K562 (cell line): ENCODE results near the gene FHIT. TPM values are rescaled to one million over a fixed set of nuclear protein-coding genes. Genes with fewer than 3 reads are reported as not detected.

ENCODE experiments used
- ATAC-seq: fragments of 200-7000 bp; cut with Tn5 transposase; 3 replicates; pipeline ENCODE4 v1.9.1; 2020; ENCODE audit warnings: moderate library complexity
- BruUV-seq: library from RNA; stranded (reverse); fragments of 400-500 nt; replicated peaks from 2 replicates; lab custom pipeline; 2021; lab: Mats Ljungman, UMichigan
- CTCF ChIA-PET: fragments of 300-600 bp; formaldehyde crosslinking; extraction: SDS; loops from one replicate; lab custom pipeline; 2021; ENCODE audit warnings: low intra/inter-chr PET ratio; lab: Yijun Ruan, JAX
- POLR2A ChIA-PET: fragments of 300-600, 350-650 bp; sonication (Branson Sonifier 250); formaldehyde crosslinking; extraction: SDS; loops from one replicate; lab custom pipeline; 2021; ENCODE audit warnings: antibody characterized with exemption, inconsistent platforms; lab: Yijun Ruan, JAX
- DNase-seq, 4 experiments: peaks; one replicate each; pipeline versions ENCODE4 v3.0.0 to v3.0.0-alpha.2; 2011 to 2018; ENCODE audit warnings: low spot score in 3 of 4, mixed read lengths in 3 of 4; ENCODE audit errors: extremely low read depth in 1 of 4
- FAIRE-seq: peaks from 2 replicates; lab custom pipeline; 2011; peaks lifted over from hg19 to GRCh38; lab: Jason Lieb, UNC
- H2AFZ ChIP-seq: 2 replicates; pipeline ENCODE4 v1.6.0; 2011; ENCODE audit warnings: low read depth, low read length, control low read depth, inconsistent platforms
- H3K27ac ChIP-seq: fragments of 200-600 bp; 3 replicates; pipeline ENCODE4 v1.8.0; 2011; ENCODE audit warnings: low read depth, mild to moderate bottlenecking, control low read depth, inconsistent platforms, low read length, moderate library complexity, mixed read lengths; ENCODE audit errors: extremely low read depth
- H3K27me3 ChIP-seq, 2 experiments: fragments of 300-600 bp in 1 of 2; 2 replicates in 1 of 2; 3 replicates in 1 of 2; pipeline versions ENCODE4 v1.6.0 to v1.8.0; 2011; ENCODE audit warnings: inconsistent platforms in 2 of 2, low read length in 2 of 2, mild to moderate bottlenecking in 1 of 2, mixed read lengths in 1 of 2, moderate library complexity in 1 of 2; ENCODE audit not compliant: control insufficient read depth in 2 of 2, insufficient read depth in 2 of 2
- H3K36me3 ChIP-seq: fragments of 300-600 bp; 3 replicates; pipeline ENCODE4 v1.8.0; 2011; ENCODE audit warnings: mild to moderate bottlenecking, low read length, inconsistent platforms; ENCODE audit not compliant: control insufficient read depth, insufficient read depth
- H3K4me1 ChIP-seq, 2 experiments: fragments of 200-600 bp in 1 of 2; replicated peaks in 1 of 2; 2 replicates in 1 of 2; 3 replicates in 1 of 2; pipeline versions ENCODE4 v1.5.1 to v1.8.0; 2011; ENCODE audit warnings: inconsistent platforms in 2 of 2, low read length in 2 of 2, mild to moderate bottlenecking in 1 of 2, mixed read lengths in 1 of 2, moderate library complexity in 1 of 2; ENCODE audit not compliant: control insufficient read depth in 2 of 2, insufficient read depth in 2 of 2
- H3K4me2 ChIP-seq: 2 replicates; pipeline ENCODE4 v1.6.1; 2011; ENCODE audit warnings: low read length, control low read depth, inconsistent platforms, mixed read lengths; ENCODE audit not compliant: insufficient read depth
- H3K4me3 ChIP-seq: fragments of 200-600 bp; sonication (generic), shearing (Covaris generic); 2 replicates; pipeline ENCODE4 v1.5.1; 2016; ENCODE audit warnings: control low read depth, inconsistent platforms
- H3K79me2 ChIP-seq: fragments of 200-600 bp; 3 replicates; pipeline ENCODE4 v1.8.0; 2011; ENCODE audit warnings: low read length, inconsistent platforms; ENCODE audit not compliant: control insufficient read depth, insufficient read depth
- H3K9ac ChIP-seq, 2 experiments: 2 replicates each; pipeline versions ENCODE4 v1.6.0 to v1.6.1; 2011; ENCODE audit warnings: low read depth in 2 of 2, low read length in 2 of 2, control low read depth in 1 of 2, inconsistent platforms in 1 of 2, mild to moderate bottlenecking in 1 of 2, mixed read lengths in 1 of 2; ENCODE audit not compliant: insufficient read depth in 1 of 2
- H3K9me1 ChIP-seq: one replicate; pipeline ENCODE4 v1.6.0; 2011; ENCODE audit warnings: inconsistent platforms, mild to moderate bottlenecking, low read length, moderate library complexity; ENCODE audit not compliant: control insufficient read depth, insufficient read depth
- H3K9me3 ChIP-seq: replicated peaks from 2 replicates; pipeline ENCODE4 v1.5.1; 2011; ENCODE audit warnings: low read depth, low read length, inconsistent platforms; ENCODE audit not compliant: control insufficient read depth, insufficient read depth
- H4K20me1 ChIP-seq: replicated peaks from 2 replicates; pipeline ENCODE4 v1.6.1; 2011; ENCODE audit warnings: low read length, inconsistent platforms, mixed read lengths; ENCODE audit not compliant: control insufficient read depth, insufficient read depth
- BRD9 ChIP-seq: fragments of 450-650 bp; IDR thresholded peaks from 2 replicates; pipeline ENCODE4 v1.6.1; 2018; ENCODE audit warnings: low read depth; ENCODE audit not compliant: partially characterized antibody
- CBFB ChIP-seq: sonication (generic); formaldehyde crosslinking; IDR thresholded peaks from 2 replicates; pipeline ENCODE4 v1.4.0; 2020; ENCODE audit warnings: mild to moderate bottlenecking, missing genetic modification reagents
- CREB3 ChIP-seq: fragments of 450-650 bp; conservative IDR thresholded peaks from 2 replicates; pipeline ENCODE4 v1.6.1; 2016; ENCODE audit warnings: missing genetic modification characterization, low read depth, mild to moderate bottlenecking, missing compliant biosample characterization, moderate library complexity
- E2F6 ChIP-seq, 2 experiments: IDR thresholded peaks; 2 replicates each; pipeline ENCODE4 v1.6.1; 2011; ENCODE audit warnings: borderline replicate concordance in 1 of 2, control low read depth in 1 of 2, low read depth in 1 of 2, low read length in 1 of 2, mild to moderate bottlenecking in 1 of 2, mixed read lengths in 1 of 2, moderate library complexity in 1 of 2; ENCODE audit not compliant: insufficient read depth in 1 of 2, insufficient read length in 1 of 2, poor library complexity in 1 of 2, severe bottlenecking in 1 of 2; ENCODE audit errors: extremely low read depth in 1 of 2
- HIVEP1 ChIP-seq: fragments of 250-450 bp; sonication (Bioruptor Pico); IDR thresholded peaks from 2 replicates; pipeline ENCODE4 v1.4.0; 2020; ENCODE audit warnings: mild to moderate bottlenecking
- ZBTB2 ChIP-seq: fragments of 450-650 bp; IDR thresholded peaks from 2 replicates; pipeline ENCODE4 v1.6.1; 2016; ENCODE audit warnings: antibody characterized with exemption
- ZC3H11A ChIP-seq: IDR thresholded peaks from 2 replicates; pipeline ENCODE4 v1.6.1; 2012; ENCODE audit warnings: low read depth, low read length, improper control_type of control experiment
- WGBS: fragments of 100-300 bp; shearing (Covaris generic); methylation state at CpG from one replicate; pipeline ENCODE4 v1.1.6; 2016; ENCODE audit warnings: low coverage, mixed read lengths; ENCODE audit not compliant: insufficient coverage; ENCODE audit errors: missing lambda C conversion rate; 5-methylcytosine and 5-hydroxymethylcytosine counted together
- in situ Hi-C: fragments of 300-500 bp; cut with MboI; formaldehyde crosslinking; loops from 4 replicates; pipeline ENCODE4 v1.15.0; 2018; ENCODE audit warnings: inconsistent platforms, mixed read lengths
- intact Hi-C: fragments of 100-400 bp; cut with micrococcal nuclease; formaldehyde crosslinking; loops from 2 replicates; pipeline ENCODE4 v1.14.2; 2022
- polyA plus RNA-seq, 8 experiments: library from polyadenylated mRNA; depleted of rRNA in 4 of 8; stranded (reverse) in 5 of 8; unstranded in 3 of 8; fragments of >200 nt; fragmentation: Nextera tagmentation in 2 of 8; fragmentation: Illumina TruSeq in 1 of 8; extraction: Ambion mirVana in 2 of 8; extraction: Trizol in 1 of 8; gene quantifications; 2 replicates each; pipeline versions ENCODE4 v1.2.1 to v1.2.3, GENCODE V29; 2011 to 2014; ENCODE audit warnings: inconsistent platforms in 1 of 8, missing spikeins in 1 of 8
- total RNA-seq, 7 experiments: library from RNA; depleted of rRNA in 6 of 7; stranded (reverse); fragments of >200 nt in 6 of 7; fragmentation: Illumina TruSeq in 2 of 7; extraction: Trizol in 2 of 7; gene quantifications; 2 replicates each; pipeline versions ENCODE4 v1.2.1 to v1.2.3, GENCODE V29; 2011 to 2021; ENCODE audit warnings: low replicate concordance in 1 of 7
- TF ChIP-seq, protein P1 (sequence below): fragments of 250-450 bp; sonication (Bioruptor Pico); IDR thresholded peaks from 2 replicates; pipeline ENCODE4 v1.4.0; 2020; ENCODE audit warnings: mild to moderate bottlenecking, moderate library complexity
- TF ChIP-seq, protein P2 (sequence below): fragments of 150-350 bp; IDR thresholded peaks from 2 replicates; pipeline ENCODE4 v1.6.1; 2014; ENCODE audit warnings: low read depth, mild to moderate bottlenecking, low read length, borderline replicate concordance

The FHIT gene
- total and polyA plus RNA-seq, 9 of the 15 experiments (the other 6 are each of a cell fraction or from before 2014, with no cell fraction given), result 1.7 to 9.1 (median 4.3) TPM

DNA sequence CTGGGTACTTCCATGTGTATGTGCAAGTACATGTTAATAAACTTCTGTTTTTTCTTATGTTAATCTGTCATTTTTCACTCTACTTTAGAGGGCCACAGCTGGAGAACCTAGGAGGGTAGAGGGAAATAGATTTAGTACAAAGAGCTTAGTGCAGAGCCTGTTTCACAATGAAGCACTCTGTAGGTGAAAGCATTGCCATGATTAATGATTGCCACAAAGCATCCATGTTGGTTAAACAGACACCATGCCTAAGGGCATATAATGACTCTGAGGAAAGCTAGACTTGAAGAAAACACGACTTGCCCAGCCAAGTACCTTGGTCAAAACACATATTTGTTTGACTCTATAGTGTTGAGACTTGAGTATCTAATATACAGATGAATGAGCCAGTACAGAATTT is 338.4 kb downstream of the FHIT start:
- FAIRE-seq, result no peak
- in situ Hi-C loops (no loop called here), intact Hi-C loops (no loop called here)
- Histone ChIP-seq H3K4me2 (no peak overlapping the region), H4K20me1 (no peaks in the 10 kb centered on the region), H3K9me1 (no peaks in the 10 kb centered on the region), H3K9me3 (no peaks in the 10 kb centered on the region), H3K4me3 (no peak overlapping the region), H3K4me1 (no peaks in the 10 kb centered on the region), H2AFZ (no peak overlapping the region), H3K9ac (no peak overlapping the region), H3K79me2 (no peaks in the 10 kb centered on the region), H3K27me3 (no peaks in the 10 kb centered on the region), H3K36me3 (no peaks in the 10 kb centered on the region), H3K27ac (no peak overlapping the region)
- no peak for DNase-seq
- ChIA-PET CTCF (no interaction called here), POLR2A (no interaction called here)
- no TSS peak for BruUV-seq
- TF ChIP-seq BRD9 (no peak), HIVEP1 (CRISPR knock-in tag) (no peak), CBFB (CRISPR knock-in tag) (no peak), CREB3 (no peak), ZBTB2 (no peak), E2F6 (IDR thresholded peaks at IDR 0.05; ENCODE audit: borderline replicate concordance in 1 of 2, extremely low read depth in 1 of 2, insufficient read depth in 1 of 2, insufficient read length in 1 of 2, low read depth in 1 of 2, low read length in 1 of 2, poor library complexity in 1 of 2, severe bottlenecking in 1 of 2) (no peak), ZC3H11A (no peak)
- TF ChIP-seq, protein P1, sequence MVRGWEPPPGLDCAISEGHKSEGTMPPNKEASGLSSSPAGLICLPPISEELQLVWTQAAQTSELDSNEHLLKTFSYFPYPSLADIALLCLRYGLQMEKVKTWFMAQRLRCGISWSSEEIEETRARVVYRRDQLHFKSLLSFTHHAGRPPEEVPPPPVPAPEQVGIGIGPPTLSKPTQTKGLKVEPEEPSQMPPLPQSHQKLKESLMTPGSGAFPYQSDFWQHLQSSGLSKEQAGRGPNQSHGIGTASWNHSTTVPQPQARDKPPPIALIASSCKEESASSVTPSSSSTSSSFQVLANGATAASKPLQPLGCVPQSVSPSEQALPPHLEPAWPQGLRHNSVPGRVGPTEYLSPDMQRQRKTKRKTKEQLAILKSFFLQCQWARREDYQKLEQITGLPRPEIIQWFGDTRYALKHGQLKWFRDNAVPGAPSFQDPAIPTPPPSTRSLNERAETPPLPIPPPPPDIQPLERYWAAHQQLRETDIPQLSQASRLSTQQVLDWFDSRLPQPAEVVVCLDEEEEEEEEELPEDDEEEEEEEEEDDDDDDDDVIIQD, result no peak
- TF ChIP-seq, protein P2, sequence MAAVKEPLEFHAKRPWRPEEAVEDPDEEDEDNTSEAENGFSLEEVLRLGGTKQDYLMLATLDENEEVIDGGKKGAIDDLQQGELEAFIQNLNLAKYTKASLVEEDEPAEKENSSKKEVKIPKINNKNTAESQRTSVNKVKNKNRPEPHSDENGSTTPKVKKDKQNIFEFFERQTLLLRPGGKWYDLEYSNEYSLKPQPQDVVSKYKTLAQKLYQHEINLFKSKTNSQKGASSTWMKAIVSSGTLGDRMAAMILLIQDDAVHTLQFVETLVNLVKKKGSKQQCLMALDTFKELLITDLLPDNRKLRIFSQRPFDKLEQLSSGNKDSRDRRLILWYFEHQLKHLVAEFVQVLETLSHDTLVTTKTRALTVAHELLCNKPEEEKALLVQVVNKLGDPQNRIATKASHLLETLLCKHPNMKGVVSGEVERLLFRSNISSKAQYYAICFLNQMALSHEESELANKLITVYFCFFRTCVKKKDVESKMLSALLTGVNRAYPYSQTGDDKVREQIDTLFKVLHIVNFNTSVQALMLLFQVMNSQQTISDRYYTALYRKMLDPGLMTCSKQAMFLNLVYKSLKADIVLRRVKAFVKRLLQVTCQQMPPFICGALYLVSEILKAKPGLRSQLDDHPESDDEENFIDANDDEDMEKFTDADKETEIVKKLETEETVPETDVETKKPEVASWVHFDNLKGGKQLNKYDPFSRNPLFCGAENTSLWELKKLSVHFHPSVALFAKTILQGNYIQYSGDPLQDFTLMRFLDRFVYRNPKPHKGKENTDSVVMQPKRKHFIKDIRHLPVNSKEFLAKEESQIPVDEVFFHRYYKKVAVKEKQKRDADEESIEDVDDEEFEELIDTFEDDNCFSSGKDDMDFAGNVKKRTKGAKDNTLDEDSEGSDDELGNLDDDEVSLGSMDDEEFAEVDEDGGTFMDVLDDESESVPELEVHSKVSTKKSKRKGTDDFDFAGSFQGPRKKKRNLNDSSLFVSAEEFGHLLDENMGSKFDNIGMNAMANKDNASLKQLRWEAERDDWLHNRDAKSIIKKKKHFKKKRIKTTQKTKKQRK, result no peak
- WGBS, result 0% methylated on average over 1 of the region's 1 CpG
- no peak for ATAC-seq
